HepG2 (cell line): ENCODE results near the gene STAMBPL1. TPM values are rescaled to one million over a fixed set of nuclear protein-coding genes. Genes with fewer than 3 reads are reported as not detected.

Experiments
- ATAC-seq: fragments of 200-7000 bp; cut with Tn5 transposase; 3 replicates; pipeline ENCODE4 v1.9.1; 2020; ENCODE audit warnings: mild to moderate bottlenecking, moderate library complexity
- BruUV-seq: library from RNA; stranded (reverse); fragments of 400-500 nt; replicated peaks from 2 replicates; lab custom pipeline; 2021; lab: Mats Ljungman, UMichigan
- CTCF ChIA-PET: fragments of 300-600 bp; formaldehyde crosslinking; extraction: SDS; loops from one replicate; lab custom pipeline; 2021; ENCODE audit warnings: low total read pairs, inconsistent platforms, low intra/inter-chr PET ratio; lab: Yijun Ruan, JAX
- POLR2A ChIA-PET: fragments of 350-600 bp; sonication (Branson Sonifier 250); formaldehyde crosslinking; loops from one replicate; lab custom pipeline; 2020; ENCODE audit warnings: antibody characterized with exemption, inconsistent platforms; lab: Yijun Ruan, JAX
- DNase-seq: peaks from one replicate; pipeline ENCODE4 v3.0.0-alpha.2; 2015; ENCODE audit warnings: low spot score
- FAIRE-seq: peaks from 3 replicates; lab custom pipeline; 2011; peaks lifted over from hg19 to GRCh38; lab: Jason Lieb, UNC
- H2AFZ ChIP-seq: one replicate; pipeline ENCODE4 v1.6.1; 2011; ENCODE audit warnings: low read length, inconsistent platforms
- H3K27ac ChIP-seq: fragments of 300-600 bp; 3 replicates; pipeline ENCODE4 v1.8.0; 2011; ENCODE audit warnings: mixed run types, mild to moderate bottlenecking, mixed read lengths, low read length, inconsistent platforms; ENCODE audit not compliant: insufficient read depth; ENCODE audit errors: extremely low read length
- H3K27me3 ChIP-seq, 2 experiments: fragments of 200-600 bp in 1 of 2; 2 replicates in 1 of 2; 3 replicates in 1 of 2; pipeline versions ENCODE4 v1.6.0 to v1.8.0; 2011; ENCODE audit warnings: low read length in 2 of 2, mild to moderate bottlenecking in 2 of 2, moderate library complexity in 2 of 2, inconsistent platforms in 1 of 2; ENCODE audit not compliant: insufficient read depth in 2 of 2, control insufficient read depth in 1 of 2
- H3K36me3 ChIP-seq, 2 experiments: fragments of 200-600 bp in 1 of 2; replicated peaks in 1 of 2; 2 replicates in 1 of 2; 3 replicates in 1 of 2; pipeline versions ENCODE4 v1.5.1 to v1.8.0; 2011; ENCODE audit warnings: low read length in 2 of 2, inconsistent platforms in 1 of 2; ENCODE audit not compliant: insufficient read depth in 2 of 2, control insufficient read depth in 1 of 2
- H3K4me1 ChIP-seq: 2 replicates; pipeline ENCODE4 v1.5.1; 2012; ENCODE audit warnings: low read length, inconsistent platforms; ENCODE audit not compliant: insufficient read depth
- H3K4me2 ChIP-seq: 2 replicates; pipeline ENCODE4 v1.6.0; 2011; ENCODE audit warnings: low read depth, low read length, inconsistent platforms
- H3K4me3 ChIP-seq, 3 experiments: fragments of 200-600 bp in 1 of 3; sonication (generic), shearing (Covaris generic) in 1 of 3; replicated peaks in 1 of 3; 2 replicates each; pipeline ENCODE4 v1.5.1; 2011 to 2016; ENCODE audit warnings: low read length in 3 of 3, inconsistent platforms in 2 of 3, low read depth in 2 of 3, mild to moderate bottlenecking in 2 of 3, control low read depth in 1 of 3, mixed read lengths in 1 of 3; ENCODE audit not compliant: insufficient read depth in 1 of 3
- H3K79me2 ChIP-seq: one replicate; pipeline ENCODE4 v1.6.1; 2011; ENCODE audit warnings: low read length, inconsistent platforms; ENCODE audit not compliant: insufficient read depth
- H3K9ac ChIP-seq: 2 replicates; pipeline ENCODE4 v1.6.0; 2011; ENCODE audit warnings: mild to moderate bottlenecking, low read depth, low read length, inconsistent platforms; ENCODE audit not compliant: insufficient read depth
- H3K9me3 ChIP-seq: 2 replicates; pipeline ENCODE4 v1.5.1; 2012; ENCODE audit warnings: mild to moderate bottlenecking, low read length
- H4K20me1 ChIP-seq: 2 replicates; pipeline ENCODE4 v1.6.0; 2011; ENCODE audit warnings: inconsistent platforms, mild to moderate bottlenecking, low read length, moderate library complexity; ENCODE audit not compliant: insufficient read depth
- MAX ChIP-seq: IDR thresholded peaks from 2 replicates; pipeline ENCODE4 v1.6.1; 2012; ENCODE audit warnings: inconsistent platforms
- SMARCC2 ChIP-seq: fragments of 450-650 bp; IDR thresholded peaks from 2 replicates; pipeline ENCODE4 v1.6.1; 2017; ENCODE audit warnings: antibody characterized with exemption, mild to moderate bottlenecking
- ZNF225 ChIP-seq: sonication (generic); formaldehyde crosslinking; IDR thresholded peaks from 2 replicates; pipeline ENCODE4 v1.4.0; 2020; ENCODE audit warnings: mild to moderate bottlenecking, missing genetic modification reagents
- ZNF274 ChIP-seq: sonication (generic); formaldehyde crosslinking; IDR thresholded peaks from 2 replicates; pipeline ENCODE4 v1.5.1; 2020; ENCODE audit warnings: mild to moderate bottlenecking, missing genetic modification reagents
- ZNF34 ChIP-seq: sonication (generic); formaldehyde crosslinking; IDR thresholded peaks from 2 replicates; pipeline ENCODE4 v1.4.0; 2020; ENCODE audit warnings: mild to moderate bottlenecking, missing genetic modification reagents, borderline replicate concordance
- ZNF891 ChIP-seq: sonication (generic); formaldehyde crosslinking; IDR thresholded peaks from 2 replicates; pipeline ENCODE4 v1.5.0; 2020; ENCODE audit warnings: mild to moderate bottlenecking, missing genetic modification reagents
- in situ Hi-C: cut with HindIII; loops from 2 replicates; pipeline ENCODE4 v1.10.0; 2017; ENCODE audit warnings: low pct_unique_long_range_greater_than_20kb; ENCODE audit not compliant: extremely low pct_ligation_motif_present
- intact Hi-C: fragments of 100-400 bp; cut with micrococcal nuclease; formaldehyde crosslinking; loops from one replicate; pipeline ENCODE4 v1.10.0; 2022; ENCODE audit not compliant: unreplicated experiment
- polyA plus RNA-seq, 8 experiments: library from polyadenylated mRNA; depleted of rRNA in 3 of 8; stranded (reverse) in 7 of 8; unstranded in 1 of 8; fragments of >200 nt; fragmentation: Illumina TruSeq in 4 of 8; extraction: Trizol in 4 of 8; gene quantifications; 2 replicates each; pipeline versions ENCODE4 v1.2.1 to v1.2.3, GENCODE V29; 2011 to 2016; ENCODE audit warnings: low read depth in 4 of 8, missing spikeins in 1 of 8, mixed read lengths in 1 of 8; ENCODE audit not compliant: insufficient read depth in 1 of 8
- total RNA-seq, 5 experiments: library from RNA; depleted of rRNA; stranded (reverse); fragments of >200 nt; fragmentation: Illumina TruSeq; extraction: Trizol; gene quantifications; 2 replicates each; pipeline ENCODE4 v1.2.3, GENCODE V29; 2016; ENCODE audit warnings: low read depth in 1 of 5
- TF ChIP-seq, protein P1 (sequence below): sonication (generic); formaldehyde crosslinking; IDR thresholded peaks from 2 replicates; pipeline ENCODE4; 2020; ENCODE audit warnings: missing genetic modification reagents, mild to moderate bottlenecking, borderline replicate concordance

Gene STAMBPL1
- total and polyA plus RNA-seq, 2 of the 13 experiments (the other 11 are each of a cell fraction or from before 2014, with no cell fraction given), result 1.4 to 1.5 TPM

DNA sequence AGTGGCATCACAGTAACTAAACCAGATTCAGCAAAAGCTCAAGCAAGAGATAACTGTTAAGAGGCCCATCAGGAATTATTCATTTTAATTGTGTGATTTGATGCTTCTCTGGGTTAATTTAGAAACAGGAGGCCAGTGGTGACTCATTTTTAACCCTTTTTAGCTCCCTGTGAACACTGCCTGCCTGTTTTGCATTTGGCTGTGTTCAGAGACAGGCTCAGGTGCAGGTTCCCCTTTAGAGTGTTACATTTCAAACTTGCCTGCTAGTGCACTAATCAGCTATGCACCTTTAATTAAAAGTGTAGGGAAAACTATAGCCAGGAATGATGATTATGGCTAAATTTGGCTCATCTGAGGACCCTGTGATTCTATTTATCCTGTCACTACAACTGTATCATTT, 6.5 kb downstream of the STAMBPL1 start:
- no peaks in the 10 kb centered on the region for H3K36me3 ChIP-seq

More for the DNA sequence above, 6.5 kb downstream of the STAMBPL1 start:
- Histone ChIP-seq H3K4me1 (peaks cover 5% of the 10 kb centered on the region; the same call in 1 of the 2 replicates), H3K27ac (no peak overlapping the region), H3K79me2 (no peaks in the 10 kb centered on the region), H3K9ac (no peak overlapping the region), H3K4me3 (no peak overlapping the region)
- FAIRE-seq, result no peak
- no TSS peak for BruUV-seq
- POLR2A ChIA-PET, result no interaction called here
- intact Hi-C loops, result no loop called here
- ATAC-seq, result no peak
- TF ChIP-seq SMARCC2 (no peak), ZNF225 (CRISPR knock-in tag) (no peak), ZNF274 (CRISPR knock-in tag) (no peak), ZNF34 (CRISPR knock-in tag) (no peak), ZNF891 (CRISPR knock-in tag) (no peak), MAX (no peak)
- TF ChIP-seq, protein P1, sequence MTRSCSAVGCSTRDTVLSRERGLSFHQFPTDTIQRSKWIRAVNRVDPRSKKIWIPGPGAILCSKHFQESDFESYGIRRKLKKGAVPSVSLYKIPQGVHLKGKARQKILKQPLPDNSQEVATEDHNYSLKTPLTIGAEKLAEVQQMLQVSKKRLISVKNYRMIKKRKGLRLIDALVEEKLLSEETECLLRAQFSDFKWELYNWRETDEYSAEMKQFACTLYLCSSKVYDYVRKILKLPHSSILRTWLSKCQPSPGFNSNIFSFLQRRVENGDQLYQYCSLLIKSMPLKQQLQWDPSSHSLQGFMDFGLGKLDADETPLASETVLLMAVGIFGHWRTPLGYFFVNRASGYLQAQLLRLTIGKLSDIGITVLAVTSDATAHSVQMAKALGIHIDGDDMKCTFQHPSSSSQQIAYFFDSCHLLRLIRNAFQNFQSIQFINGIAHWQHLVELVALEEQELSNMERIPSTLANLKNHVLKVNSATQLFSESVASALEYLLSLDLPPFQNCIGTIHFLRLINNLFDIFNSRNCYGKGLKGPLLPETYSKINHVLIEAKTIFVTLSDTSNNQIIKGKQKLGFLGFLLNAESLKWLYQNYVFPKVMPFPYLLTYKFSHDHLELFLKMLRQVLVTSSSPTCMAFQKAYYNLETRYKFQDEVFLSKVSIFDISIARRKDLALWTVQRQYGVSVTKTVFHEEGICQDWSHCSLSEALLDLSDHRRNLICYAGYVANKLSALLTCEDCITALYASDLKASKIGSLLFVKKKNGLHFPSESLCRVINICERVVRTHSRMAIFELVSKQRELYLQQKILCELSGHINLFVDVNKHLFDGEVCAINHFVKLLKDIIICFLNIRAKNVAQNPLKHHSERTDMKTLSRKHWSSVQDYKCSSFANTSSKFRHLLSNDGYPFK, result no peak
- TF ChIP-seq, all 625 proteins: peak for 0
- CTCF ChIA-PET, result no interaction called here
- no peak for DNase-seq
- Histone ChIP-seq H3K27me3 (no peaks in the 10 kb centered on the region), H2AFZ (no peak overlapping the region), H4K20me1 (no peaks in the 10 kb centered on the region), H3K4me2 (no peak overlapping the region), H3K9me3 (no peaks in the 10 kb centered on the region)
- in situ Hi-C loops, result no loop called here
